ENCODE measurements around the gene ARHGAP11A.

DNA sequence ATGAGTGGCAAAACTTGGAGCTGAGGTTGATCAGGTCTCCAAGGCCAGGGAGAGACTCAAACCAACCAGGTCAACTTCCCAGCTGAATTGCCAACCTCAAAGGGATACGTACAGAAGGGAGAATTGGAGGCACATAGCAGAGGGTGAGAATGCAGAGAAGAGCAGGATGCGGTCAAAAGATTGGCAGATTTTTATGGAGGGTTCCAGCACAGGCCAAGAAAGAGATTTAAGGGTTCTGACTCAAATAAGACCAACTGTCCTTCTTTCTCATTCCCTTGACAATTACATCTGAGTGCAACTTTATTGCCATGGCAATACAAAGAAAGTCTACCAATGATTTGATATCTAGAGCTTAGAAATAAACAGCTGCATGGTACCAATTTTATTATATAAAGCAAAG is 59.4 kb downstream of the ARHGAP11A start:
- TF ChIP-seq, protein P1, sequence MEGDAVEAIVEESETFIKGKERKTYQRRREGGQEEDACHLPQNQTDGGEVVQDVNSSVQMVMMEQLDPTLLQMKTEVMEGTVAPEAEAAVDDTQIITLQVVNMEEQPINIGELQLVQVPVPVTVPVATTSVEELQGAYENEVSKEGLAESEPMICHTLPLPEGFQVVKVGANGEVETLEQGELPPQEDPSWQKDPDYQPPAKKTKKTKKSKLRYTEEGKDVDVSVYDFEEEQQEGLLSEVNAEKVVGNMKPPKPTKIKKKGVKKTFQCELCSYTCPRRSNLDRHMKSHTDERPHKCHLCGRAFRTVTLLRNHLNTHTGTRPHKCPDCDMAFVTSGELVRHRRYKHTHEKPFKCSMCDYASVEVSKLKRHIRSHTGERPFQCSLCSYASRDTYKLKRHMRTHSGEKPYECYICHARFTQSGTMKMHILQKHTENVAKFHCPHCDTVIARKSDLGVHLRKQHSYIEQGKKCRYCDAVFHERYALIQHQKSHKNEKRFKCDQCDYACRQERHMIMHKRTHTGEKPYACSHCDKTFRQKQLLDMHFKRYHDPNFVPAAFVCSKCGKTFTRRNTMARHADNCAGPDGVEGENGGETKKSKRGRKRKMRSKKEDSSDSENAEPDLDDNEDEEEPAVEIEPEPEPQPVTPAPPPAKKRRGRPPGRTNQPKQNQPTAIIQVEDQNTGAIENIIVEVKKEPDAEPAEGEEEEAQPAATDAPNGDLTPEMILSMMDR (IDR thresholded peaks at IDR 0.05), result no peak
- TF ChIP-seq POLR2A (IDR thresholded peaks at IDR 0.05) (no peak), POLR2AphosphoS5 (IDR thresholded peaks at IDR 0.05) (no peak)

Measured in breast epithelium (tissue), 3 donors.